ENCODE measurements around the gene TOMM7. TPM values are rescaled to one million over a fixed set of nuclear protein-coding genes. Genes with fewer than 3 reads are reported as not detected.

Gene TOMM7
- total and polyA plus RNA-seq, 12 donors, result 149 to 532 (median 523) TPM

DNA sequence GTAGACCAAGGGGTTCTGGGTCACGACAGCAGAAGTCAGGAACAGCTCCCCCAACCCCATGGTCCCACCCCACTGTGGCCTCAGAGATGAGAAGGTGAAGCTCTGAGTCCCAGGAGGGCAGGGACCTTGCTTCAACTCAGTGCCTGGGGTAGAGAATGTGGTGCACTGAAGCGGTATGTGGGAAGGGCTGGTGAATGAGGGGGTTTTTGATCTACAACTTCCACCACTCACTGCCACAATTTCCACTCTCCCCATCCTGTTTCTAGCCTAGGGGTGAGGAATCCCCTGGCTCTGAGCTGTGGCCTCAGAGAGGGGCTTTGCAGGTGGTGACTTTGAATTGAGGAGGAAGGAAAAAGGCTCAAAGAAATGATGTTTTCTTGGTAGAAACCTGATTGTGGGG lies 44.9 kb upstream of the TOMM7 start:
- Histone ChIP-seq H3K4me1 (peaks cover 3 to 48% (median 30%) of the 10 kb centered on the region in 9 donors), H3K4me3 (no peak overlapping the region), H3K27ac (peak overlapping the region; percentile 20 to 93 (median 76)), H3K36me3 (peaks cover 0 to 6% (median 0%) of the 10 kb centered on the region in 9 donors), H3K27me3 (no peaks in the 10 kb centered on the region), H3K9me3 (no peaks in the 10 kb centered on the region)
- WGBS, 2 donors, result 45 to 49% methylated on average over 2 of the region's 2 CpGs
- intact Hi-C loops (cut with DNase I), result no loop called here
- DNase-seq (no peak), ATAC-seq (peak in 4 of 8 donors; percentile 7 to 37 (median 20))
- TF ChIP-seq, protein P1, sequence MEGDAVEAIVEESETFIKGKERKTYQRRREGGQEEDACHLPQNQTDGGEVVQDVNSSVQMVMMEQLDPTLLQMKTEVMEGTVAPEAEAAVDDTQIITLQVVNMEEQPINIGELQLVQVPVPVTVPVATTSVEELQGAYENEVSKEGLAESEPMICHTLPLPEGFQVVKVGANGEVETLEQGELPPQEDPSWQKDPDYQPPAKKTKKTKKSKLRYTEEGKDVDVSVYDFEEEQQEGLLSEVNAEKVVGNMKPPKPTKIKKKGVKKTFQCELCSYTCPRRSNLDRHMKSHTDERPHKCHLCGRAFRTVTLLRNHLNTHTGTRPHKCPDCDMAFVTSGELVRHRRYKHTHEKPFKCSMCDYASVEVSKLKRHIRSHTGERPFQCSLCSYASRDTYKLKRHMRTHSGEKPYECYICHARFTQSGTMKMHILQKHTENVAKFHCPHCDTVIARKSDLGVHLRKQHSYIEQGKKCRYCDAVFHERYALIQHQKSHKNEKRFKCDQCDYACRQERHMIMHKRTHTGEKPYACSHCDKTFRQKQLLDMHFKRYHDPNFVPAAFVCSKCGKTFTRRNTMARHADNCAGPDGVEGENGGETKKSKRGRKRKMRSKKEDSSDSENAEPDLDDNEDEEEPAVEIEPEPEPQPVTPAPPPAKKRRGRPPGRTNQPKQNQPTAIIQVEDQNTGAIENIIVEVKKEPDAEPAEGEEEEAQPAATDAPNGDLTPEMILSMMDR (IDR thresholded peaks at IDR 0.05), result no peak

DNA sequence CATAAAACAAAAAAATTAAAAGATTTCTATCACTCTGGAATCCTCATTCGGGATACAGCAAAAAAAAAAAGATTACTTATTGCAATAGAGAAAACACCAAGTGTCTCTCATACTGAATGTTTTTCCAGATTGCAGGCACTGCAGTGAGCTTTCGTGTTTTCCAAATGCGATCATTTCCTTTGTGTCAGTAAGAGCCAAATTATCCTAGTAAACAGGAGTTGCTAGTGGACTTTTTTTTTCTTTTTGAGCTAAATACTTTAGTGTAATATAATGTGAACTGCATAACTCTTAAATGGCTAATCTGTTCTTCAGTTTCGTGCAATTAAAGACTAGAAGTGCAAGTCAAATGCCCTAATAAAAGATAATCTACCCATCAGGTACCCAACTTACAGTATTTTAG lies 44.4 kb upstream of the TOMM7 start:
- Histone ChIP-seq H3K4me3 (no peak overlapping the region), H3K4me1 (peaks cover 3 to 44% (median 30%) of the 10 kb centered on the region in 9 donors), H3K27ac (peak overlapping the region; percentile 20 to 93 (median 76)), H3K9me3 (no peaks in the 10 kb centered on the region), H3K36me3 (peaks cover 0 to 6% (median 0%) of the 10 kb centered on the region in 9 donors), H3K27me3 (no peaks in the 10 kb centered on the region)
- ATAC-seq (peak; percentile 53 to 88 (median 82)), DNase-seq (peak in 1 of 2 donors; percentile 30)
- TF ChIP-seq, protein P1 (IDR thresholded peaks at IDR 0.05), result no peak
- intact Hi-C loops (cut with DNase I), result no loop called here
- WGBS, 2 donors, result 42 to 48% methylated on average over 4 of the region's 4 CpGs

- Histone ChIP-seq H3K27me3 (no peaks in the 10 kb centered on the region), H3K9me3 (no peaks in the 10 kb centered on the region), H3K36me3 (peaks cover 0 to 13% (median 0%) of the 10 kb centered on the region in 9 donors), H3K4me1 (peaks cover 3 to 44% (median 29%) of the 10 kb centered on the region in 9 donors), H3K27ac (peak overlapping the region in 9 of 10 donors; percentile 33 to 93 (median 74)), H3K4me3 (no peak overlapping the region)
- intact Hi-C loops (cut with DNase I), result no loop called here
- DNase-seq (no peak), ATAC-seq (no peak)
- TF ChIP-seq, protein P1 (IDR thresholded peaks at IDR 0.05), result no peak
- WGBS, 2 donors, result 88 to 90% methylated on average over 2 of the region's 2 CpGs
Measured at GRCh38 chr7:22865602-22865960, 42.9 kb upstream of the TOMM7 start.

- peak in 5 of 8 donors; percentile 16 to 49 (median 36) for ATAC-seq
- WGBS, 2 donors, result 75 to 77% methylated on average over 7 of the region's 7 CpGs
- H3K27ac ChIP-seq, result peak overlapping the region in 9 of 10 donors; percentile 33 to 93 (median 60)
Measured at GRCh38 chr7:22864855-22865601, 42.4 kb upstream of the TOMM7 start.

More at GRCh38 chr7:22864855-22865601, 42.4 kb upstream of the TOMM7 start:
- DNase-seq, result peak in 1 of 2 donors; percentile 21
- Histone ChIP-seq H3K27me3 (no peaks in the 10 kb centered on the region), H3K4me3 (no peak overlapping the region), H3K9me3 (no peaks in the 10 kb centered on the region), H3K36me3 (peaks cover 0 to 18% (median 0%) of the 10 kb centered on the region in 9 donors), H3K4me1 (peaks cover 3 to 44% (median 31%) of the 10 kb centered on the region in 9 donors)
- intact Hi-C loops (cut with DNase I), result no loop called here
- TF ChIP-seq, protein P1 (IDR thresholded peaks at IDR 0.05), result no peak

All from heart right ventricle (tissue), 16 donors.